Ammon's horn (tissue), 1 donor: ENCODE data around the gene FARP2.
"Not testable (repeated sequence)": the region's sequence is repeated elsewhere in the genome, so short reads cannot be mapped to it uniquely, and the experiment has no call there.

Source experiments
- DNase-seq: peaks from one replicate; pipeline ENCODE4 v3.0.0-alpha.2; 2016; ENCODE audit warnings: low spot score

FARP2 gene, protein sequence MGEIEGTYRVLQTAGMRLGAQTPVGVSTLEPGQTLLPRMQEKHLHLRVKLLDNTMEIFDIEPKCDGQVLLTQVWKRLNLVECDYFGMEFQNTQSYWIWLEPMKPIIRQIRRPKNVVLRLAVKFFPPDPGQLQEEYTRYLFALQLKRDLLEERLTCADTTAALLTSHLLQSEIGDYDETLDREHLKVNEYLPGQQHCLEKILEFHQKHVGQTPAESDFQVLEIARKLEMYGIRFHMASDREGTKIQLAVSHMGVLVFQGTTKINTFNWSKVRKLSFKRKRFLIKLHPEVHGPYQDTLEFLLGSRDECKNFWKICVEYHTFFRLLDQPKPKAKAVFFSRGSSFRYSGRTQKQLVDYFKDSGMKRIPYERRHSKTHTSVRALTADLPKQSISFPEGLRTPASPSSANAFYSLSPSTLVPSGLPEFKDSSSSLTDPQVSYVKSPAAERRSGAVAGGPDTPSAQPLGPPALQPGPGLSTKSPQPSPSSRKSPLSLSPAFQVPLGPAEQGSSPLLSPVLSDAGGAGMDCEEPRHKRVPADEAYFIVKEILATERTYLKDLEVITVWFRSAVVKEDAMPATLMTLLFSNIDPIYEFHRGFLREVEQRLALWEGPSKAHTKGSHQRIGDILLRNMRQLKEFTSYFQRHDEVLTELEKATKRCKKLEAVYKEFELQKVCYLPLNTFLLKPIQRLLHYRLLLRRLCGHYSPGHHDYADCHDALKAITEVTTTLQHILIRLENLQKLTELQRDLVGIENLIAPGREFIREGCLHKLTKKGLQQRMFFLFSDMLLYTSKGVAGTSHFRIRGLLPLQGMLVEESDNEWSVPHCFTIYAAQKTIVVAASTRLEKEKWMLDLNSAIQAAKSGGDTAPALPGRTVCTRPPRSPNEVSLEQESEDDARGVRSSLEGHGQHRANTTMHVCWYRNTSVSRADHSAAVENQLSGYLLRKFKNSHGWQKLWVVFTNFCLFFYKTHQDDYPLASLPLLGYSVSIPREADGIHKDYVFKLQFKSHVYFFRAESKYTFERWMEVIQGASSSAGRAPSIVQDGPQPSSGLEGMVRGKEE

GRCh38 chr2:241355983-241356870 is at the start of gene FARP2:
FARP2 (plus strand) TSS chr2:241356285; CDS start chr2:241373108, 16,823 bp downstream.
- peak; percentile 100 for DNase-seq

DNA sequence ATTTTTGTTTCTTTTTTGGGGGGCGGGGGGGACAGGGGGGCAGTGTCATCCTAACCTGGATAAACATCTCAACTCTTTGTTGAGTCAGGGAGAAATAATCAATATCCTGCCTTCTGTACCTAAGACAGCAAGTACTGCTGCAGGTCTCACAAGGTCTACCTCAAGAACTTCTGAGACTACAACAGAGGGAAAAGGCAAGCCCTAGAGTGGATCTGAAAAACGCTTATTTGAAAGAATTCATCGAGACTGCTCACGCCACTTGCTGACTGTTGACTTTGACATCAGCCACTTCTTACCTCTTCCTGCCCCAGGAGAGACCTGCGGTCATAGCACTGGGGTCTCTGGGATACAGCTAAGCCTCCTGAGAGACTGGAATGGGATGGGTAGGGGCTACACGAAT is 49.0 kb upstream of the FARP2 start:
- DNase-seq: no peak

GRCh38 chr2:241308267-241308666 is 47.8 kb upstream of the FARP2 start:
- DNase-seq: no peak

- no peak for DNase-seq
Measured at GRCh38 chr2:241308832-241309500, 47.1 kb upstream of the FARP2 start.

DNA sequence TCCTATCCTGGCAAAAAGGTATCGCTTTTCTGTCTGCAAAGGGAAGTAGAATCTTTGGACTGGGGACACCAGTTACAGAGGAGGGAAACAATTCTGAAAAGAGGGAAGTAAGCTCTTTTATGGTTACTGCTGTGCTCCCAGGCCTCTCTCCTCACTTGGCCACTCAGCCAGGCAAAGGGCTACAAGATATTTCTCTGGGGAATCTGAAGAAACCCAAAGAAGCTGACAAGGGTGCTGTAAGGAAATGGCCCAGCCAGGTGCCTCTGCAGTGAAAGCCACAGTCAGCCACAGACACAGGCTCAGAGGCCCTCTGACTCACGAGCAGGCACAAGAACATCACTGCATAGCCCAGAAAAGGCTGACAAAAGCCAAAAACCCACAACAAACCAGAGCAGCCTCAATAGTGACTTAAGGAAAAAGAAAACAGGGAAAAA is 46.4 kb upstream of the FARP2 start:
- DNase-seq: no peak

DNA sequence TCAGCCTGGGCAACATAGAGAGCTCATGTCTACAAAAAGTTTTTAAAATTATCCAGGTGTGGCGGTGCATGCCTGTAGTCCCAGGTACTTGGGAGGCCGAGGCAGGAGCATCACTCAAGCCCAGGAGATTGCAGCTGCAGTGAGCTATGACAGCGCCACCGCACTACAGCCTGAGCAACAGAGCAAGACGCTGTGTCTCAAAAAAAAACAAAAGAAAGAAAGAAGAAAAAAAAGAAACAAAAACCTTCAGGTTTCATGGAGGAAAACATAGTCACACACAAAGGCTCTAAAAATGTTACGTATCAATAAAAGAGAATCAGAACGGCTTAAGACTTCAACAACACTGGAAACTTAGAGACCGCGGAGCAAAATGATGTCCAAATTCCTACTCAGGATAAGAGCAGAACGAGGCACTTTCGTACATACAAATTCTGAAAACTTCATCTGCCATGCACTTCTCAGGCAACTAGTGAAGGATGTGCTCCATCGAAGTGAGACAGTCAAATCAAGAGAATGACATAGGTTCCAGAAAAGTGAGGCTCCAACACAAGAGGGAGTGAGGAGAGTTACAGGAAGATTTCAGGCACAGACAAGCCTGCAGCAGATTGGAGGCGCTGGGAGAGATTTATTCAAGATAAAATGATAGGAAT is 45.0 kb upstream of the FARP2 start:
- no peak for DNase-seq

DNA sequence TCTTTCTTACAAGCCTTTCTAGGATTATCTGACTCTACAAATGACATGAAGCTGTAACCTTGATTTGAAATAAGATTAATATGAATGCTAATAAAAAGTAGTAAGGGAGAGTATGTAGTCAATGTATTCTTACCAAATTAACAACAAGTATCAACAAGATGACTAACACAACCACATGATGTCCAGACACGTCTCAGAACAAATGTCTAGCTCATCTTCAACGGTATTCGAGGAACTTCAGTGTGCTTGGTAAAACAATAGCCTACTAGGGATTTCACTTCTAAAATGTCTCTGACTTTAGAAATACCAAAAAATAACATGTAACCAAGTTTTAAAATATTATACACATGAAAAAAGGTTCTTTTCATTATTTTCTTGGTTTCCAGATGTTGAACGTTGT is 44.0 kb upstream of the FARP2 start:
- DNase-seq: no peak

GRCh38 chr2:241313543-241314095 is 42.5 kb upstream of the FARP2 start:
- no peak for DNase-seq

GRCh38 chr2:241314226-241315092 is 41.6 kb upstream of the FARP2 start:
- DNase-seq: no peak

- DNase-seq: peak; percentile 98
Measured at GRCh38 chr2:241315093-241315878, 40.8 kb upstream of the FARP2 start, which contains the start of gene HDLBP. HDLBP (minus strand) TSS chr2:241315672; CDS start chr2:241266869, 48,803 bp downstream.

- no peak for DNase-seq
Measured at GRCh38 chr2:241315879-241316631, 40.0 kb upstream of the FARP2 start, which contains the start of gene SEPTIN2. SEPTIN2 (plus strand) TSS chr2:241315925; CDS start chr2:241324233, 8,308 bp downstream.

DNA sequence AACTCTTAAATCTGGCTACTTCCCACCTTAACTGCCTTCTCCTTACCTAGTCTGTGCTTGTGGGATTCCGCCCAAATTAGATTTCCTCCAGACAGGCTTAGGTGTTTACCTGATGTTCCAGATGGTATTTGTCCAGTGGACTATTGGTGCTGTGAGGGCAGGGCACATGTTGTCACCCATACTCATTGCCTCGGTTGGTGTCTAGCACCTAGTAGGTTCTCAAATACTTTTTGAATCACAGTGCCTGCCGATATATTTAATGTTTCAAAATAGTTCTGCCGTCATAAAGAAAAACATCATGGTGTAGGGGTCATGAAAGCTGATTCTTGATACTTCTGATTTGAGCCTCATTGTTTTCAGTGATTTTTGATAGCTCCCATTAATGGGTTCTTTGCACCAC is 39.3 kb upstream of the FARP2 start:
- DNase-seq: no peak

DNA sequence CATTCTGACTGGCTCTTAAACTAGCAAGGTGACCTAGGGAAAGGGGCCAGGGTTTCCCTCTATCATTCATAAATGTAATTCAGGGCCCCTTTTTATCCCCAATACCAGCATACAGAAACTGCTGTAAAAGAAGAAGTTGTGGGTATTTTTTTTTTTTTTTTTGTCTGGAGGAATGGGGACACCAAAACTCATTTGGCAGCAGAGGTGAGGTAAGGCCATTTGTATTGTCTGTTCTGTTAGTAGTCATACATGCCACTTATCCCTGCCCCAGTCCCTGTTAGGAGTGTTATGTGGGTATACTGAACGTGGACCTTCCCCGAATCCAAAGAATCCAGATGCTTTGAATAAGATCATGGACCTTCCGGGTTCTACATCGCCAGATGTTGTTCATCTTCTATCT is 38.7 kb upstream of the FARP2 start:
- DNase-seq: no peak

DNA sequence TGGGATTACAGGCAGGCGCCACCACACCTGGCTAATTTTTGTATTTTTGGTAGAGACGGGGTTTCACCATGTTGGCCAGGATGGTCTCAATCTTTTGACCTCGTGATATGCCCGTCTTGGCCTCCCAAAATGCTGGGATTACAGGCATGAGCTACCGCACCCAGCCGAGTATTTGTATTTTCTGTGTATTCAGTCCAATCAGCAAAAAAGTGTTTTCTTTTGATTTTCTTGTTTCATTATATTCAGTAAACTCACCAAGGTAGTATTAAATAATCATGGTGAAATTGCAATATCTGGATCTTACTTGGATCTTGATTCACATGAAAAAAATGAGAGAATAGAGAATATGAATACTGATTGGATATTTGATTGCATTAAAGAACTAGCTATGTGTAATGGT is 37.3 kb upstream of the FARP2 start:
- not testable (repeated sequence) for DNase-seq

DNA sequence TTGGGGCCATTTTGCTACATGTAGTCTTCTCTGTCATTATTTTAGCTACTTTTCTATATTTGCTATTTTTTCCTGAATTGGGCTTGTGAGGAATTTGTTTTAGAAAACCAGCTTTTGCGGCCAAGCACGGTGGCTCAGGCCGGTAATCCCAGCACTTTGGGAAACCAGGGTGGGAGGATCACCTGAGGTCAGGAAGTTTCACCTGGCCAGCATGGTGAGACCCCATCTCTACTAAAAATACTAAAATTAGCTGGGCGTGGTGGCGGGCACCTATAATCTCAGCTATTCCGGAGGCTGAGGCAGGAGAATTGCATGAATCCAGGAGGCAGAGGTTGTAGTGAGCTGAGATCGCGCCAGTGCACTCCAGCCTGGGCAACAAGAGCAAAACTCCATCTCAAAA is 35.7 kb upstream of the FARP2 start:
- no peak for DNase-seq

GRCh38 chr2:241321033-241321432 is 35.1 kb upstream of the FARP2 start:
- no peak for DNase-seq

DNA sequence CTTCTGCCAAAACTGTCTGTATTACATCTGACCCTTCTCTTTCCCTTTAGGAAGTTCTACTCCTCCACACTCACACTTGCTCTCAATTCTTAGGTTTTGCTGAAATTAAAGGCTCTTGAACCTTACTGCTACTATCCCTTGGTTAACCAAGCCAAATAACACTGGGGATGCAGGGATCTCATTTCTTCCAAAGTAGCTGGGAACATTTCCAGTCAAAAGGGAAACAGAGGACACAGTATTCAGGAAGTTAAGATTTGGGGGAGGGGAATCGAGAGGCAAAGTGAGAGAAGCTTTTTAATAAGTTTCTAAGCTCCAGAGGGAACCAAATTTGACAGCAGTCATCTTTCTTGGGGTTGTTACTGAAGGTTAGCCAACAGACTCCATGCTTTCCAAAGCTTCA is 34.2 kb upstream of the FARP2 start:
- DNase-seq: peak; percentile 18
